H9 (cell line): ENCODE measurements around the gene ASTN2. TPM values are rescaled to one million over a fixed set of nuclear protein-coding genes. Genes with fewer than 3 reads are reported as not detected.

Experiments used
- DNase-seq: peaks from one replicate; pipeline ENCODE4 v3.0.0-alpha.2; 2017
- H2AFZ ChIP-seq: one replicate; pipeline ENCODE4 v1.6.1; 2013; ENCODE audit warnings: mild to moderate bottlenecking, low read length, control low read depth, moderate library complexity
- H2AK5ac ChIP-seq: 2 replicates; pipeline ENCODE4 v1.6.1; 2013; ENCODE audit warnings: low read length, control low read depth, mixed read lengths; ENCODE audit not compliant: insufficient read length
- H2BK120ac ChIP-seq: one replicate; pipeline ENCODE4 v1.6.1; 2013; ENCODE audit warnings: low read depth, mild to moderate bottlenecking, low read length, control low read depth, inconsistent platforms; ENCODE audit not compliant: poor library complexity, severe bottlenecking
- H2BK12ac ChIP-seq: 2 replicates; pipeline ENCODE4 v1.6.1; 2013; ENCODE audit warnings: low read length, control low read depth, mixed read lengths, low read depth; ENCODE audit not compliant: insufficient read length
- H2BK15ac ChIP-seq: 2 replicates; pipeline ENCODE4 v1.6.1; 2013; ENCODE audit warnings: low read depth, low read length, control low read depth
- H2BK20ac ChIP-seq: one replicate; pipeline ENCODE4 v1.6.1; 2013; ENCODE audit warnings: low read depth, mild to moderate bottlenecking, low read length, control low read depth, inconsistent platforms; ENCODE audit not compliant: poor library complexity, severe bottlenecking
- H2BK5ac ChIP-seq: 2 replicates; pipeline ENCODE4 v1.6.1; 2013; ENCODE audit warnings: low read length, control low read depth, mixed read lengths; ENCODE audit not compliant: insufficient read length
- H3K14ac ChIP-seq: 2 replicates; pipeline ENCODE4 v1.6.1; 2013; ENCODE audit warnings: low read length, control low read depth; ENCODE audit not compliant: insufficient read depth
- H3K18ac ChIP-seq: 2 replicates; pipeline ENCODE4 v1.6.1; 2013; ENCODE audit warnings: low read depth, mild to moderate bottlenecking, mixed read lengths, low read length, control low read depth; ENCODE audit not compliant: insufficient read length
- H3K23ac ChIP-seq: 2 replicates; pipeline ENCODE4 v1.6.1; 2013; ENCODE audit warnings: low read length, control low read depth, mixed read lengths, low read depth; ENCODE audit not compliant: insufficient read length
- H3K23me2 ChIP-seq: 2 replicates; pipeline ENCODE4 v1.6.1; 2013; ENCODE audit warnings: low read depth, mild to moderate bottlenecking, mixed read lengths, low read length, control low read depth; ENCODE audit not compliant: insufficient read length, poor library complexity, severe bottlenecking
- H3K27ac ChIP-seq: 2 replicates; pipeline ENCODE4 v1.5.1; 2013; ENCODE audit warnings: low read length, control low read depth, mixed read lengths, low read depth; ENCODE audit not compliant: insufficient read length
- H3K27me3 ChIP-seq: 2 replicates; pipeline ENCODE4 v1.6.1; 2013; ENCODE audit warnings: low read length, control low read depth, inconsistent platforms; ENCODE audit not compliant: insufficient read depth
- H3K4ac ChIP-seq: 2 replicates; pipeline ENCODE4 v1.6.1; 2013; ENCODE audit warnings: low read depth, mild to moderate bottlenecking, control low read depth, inconsistent platforms, low read length, moderate library complexity
- H3K4me1 ChIP-seq: 2 replicates; pipeline ENCODE4 v1.6.1; 2013; ENCODE audit warnings: low read length, control low read depth, inconsistent platforms; ENCODE audit not compliant: insufficient read depth
- H3K4me2 ChIP-seq: 2 replicates; pipeline ENCODE4 v1.6.1; 2013; ENCODE audit warnings: low read length, control low read depth, mixed read lengths; ENCODE audit not compliant: insufficient read length, insufficient read depth
- H3K56ac ChIP-seq: 2 replicates; pipeline ENCODE4 v1.6.1; 2013; ENCODE audit warnings: low read depth, mild to moderate bottlenecking, mixed read lengths, low read length, control low read depth; ENCODE audit not compliant: insufficient read length
- H3K79me1 ChIP-seq: 2 replicates; pipeline ENCODE4 v1.6.1; 2013; ENCODE audit warnings: low read depth, mild to moderate bottlenecking, moderate library complexity, low read length, control low read depth, inconsistent platforms; ENCODE audit not compliant: insufficient read depth, poor library complexity, severe bottlenecking
- H3K79me2 ChIP-seq: 2 replicates; pipeline ENCODE4 v1.6.1; 2013; ENCODE audit warnings: low read length, control low read depth, inconsistent platforms; ENCODE audit not compliant: insufficient read depth
- H3K9ac ChIP-seq: 2 replicates; pipeline ENCODE4 v1.6.1; 2013; ENCODE audit warnings: low read length, control low read depth, mixed read lengths; ENCODE audit not compliant: insufficient read length; ENCODE audit errors: extremely low read depth
- H3K9me3 ChIP-seq: one replicate; pipeline ENCODE4 v1.6.1; 2013; ENCODE audit warnings: low read depth, low read length, inconsistent platforms; ENCODE audit not compliant: control insufficient read depth
- H3T11ph ChIP-seq: one replicate; pipeline ENCODE4 v1.6.1; 2013; ENCODE audit warnings: mild to moderate bottlenecking, low read length, control low read depth, inconsistent platforms
- H4K20me1 ChIP-seq: one replicate; pipeline ENCODE4 v1.6.1; 2013; ENCODE audit not compliant: control insufficient read depth, insufficient read length, insufficient read depth
- H4K5ac ChIP-seq: 2 replicates; pipeline ENCODE4 v1.6.1; 2013; ENCODE audit warnings: low read depth, mild to moderate bottlenecking, mixed read lengths, low read length, control low read depth; ENCODE audit not compliant: insufficient read length
- H4K8ac ChIP-seq: replicated peaks from 2 replicates; pipeline ENCODE4 v1.6.1; 2013; ENCODE audit warnings: low read length, control low read depth, mixed read lengths, low read depth; ENCODE audit not compliant: insufficient read length
- H4K91ac ChIP-seq: 2 replicates; pipeline ENCODE4 v1.6.1; 2013; ENCODE audit warnings: low read depth, mild to moderate bottlenecking, moderate library complexity, mixed read lengths, low read length, control low read depth; ENCODE audit not compliant: insufficient read length
- H3K27ac Mint-ChIP-seq, 3 experiments: 2 replicates in 2 of 3; 3 replicates in 1 of 3; pipeline ENCODE4 v1.8.0; 2020 to 2021; ENCODE audit warnings: mixed read lengths in 3 of 3, mild to moderate bottlenecking in 1 of 3, moderate library complexity in 1 of 3
- H3K27me3 Mint-ChIP-seq: 2 replicates; pipeline ENCODE4 v1.8.0; 2021; ENCODE audit warnings: low read depth, mild to moderate bottlenecking, moderate library complexity, mixed read lengths
- H3K36me3 Mint-ChIP-seq, 3 experiments: 2 replicates in 2 of 3; 3 replicates in 1 of 3; pipeline ENCODE4 v1.8.0; 2020 to 2021; ENCODE audit warnings: low read depth in 3 of 3, mixed read lengths in 3 of 3; ENCODE audit not compliant: insufficient read depth in 1 of 3
- H3K4me1 Mint-ChIP-seq, 2 experiments: 2 replicates each; pipeline ENCODE4 v1.8.0; 2020; ENCODE audit warnings: mixed read lengths in 2 of 2
- H3K4me3 Mint-ChIP-seq, 2 experiments: 2 replicates in 1 of 2; 3 replicates in 1 of 2; pipeline ENCODE4 v1.8.0; 2020 to 2021; ENCODE audit warnings: mild to moderate bottlenecking in 2 of 2, mixed read lengths in 2 of 2, moderate library complexity in 1 of 2
- H3K9me3 Mint-ChIP-seq, 2 experiments: 2 replicates in 1 of 2; 3 replicates in 1 of 2; pipeline ENCODE4 v1.8.0; 2020; ENCODE audit warnings: mild to moderate bottlenecking in 2 of 2, mixed read lengths in 2 of 2, moderate library complexity in 1 of 2
- WGBS: extraction: QIAGEN DNeasy Blood & Tissue Kit; methylation state at CpG from one replicate; pipeline ENCODE4 v1.1.7; 2013; ENCODE audit warnings: missing lambda C conversion rate, low lambda C conversion rate, mixed read lengths; ENCODE audit not compliant: insufficient read length; ENCODE audit errors: extremely low coverage; 5-methylcytosine and 5-hydroxymethylcytosine counted together
- total RNA-seq: library from RNA; stranded (reverse); gene quantifications from 2 replicates; pipeline ENCODE4 v1.2.1, GENCODE V29; 2021
- TF ChIP-seq, protein P1 (sequence below): fragments of 200-600 bp; sonication (generic); conservative IDR thresholded peaks from 3 replicates; pipeline ENCODE4 v1.8.0; 2021; ENCODE audit warnings: antibody characterized with exemption, mild to moderate bottlenecking

ASTN2 gene
- total RNA-seq, 1 experiment from 2014 or later = 9.7 TPM

DNA sequence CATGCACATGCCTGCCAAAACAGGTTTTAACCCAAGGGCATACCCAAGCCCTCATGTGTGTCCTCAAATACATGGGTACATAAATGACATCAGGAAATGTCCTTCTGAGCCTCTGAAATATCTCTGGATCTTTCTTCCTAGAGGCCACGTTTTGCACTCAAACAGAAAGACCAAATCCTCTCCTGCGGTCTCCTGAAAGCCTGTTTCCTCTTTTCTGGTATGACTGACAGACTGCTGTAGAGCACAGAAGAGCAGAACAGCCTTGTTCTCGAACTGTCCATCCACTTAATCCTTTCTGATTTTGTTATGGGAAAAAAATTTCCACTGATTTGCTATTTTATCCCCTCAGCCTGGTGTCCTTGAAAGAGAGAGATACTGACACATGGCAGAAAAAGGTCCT, 107.2 kb downstream of the ASTN2 start:
- TF ChIP-seq, protein P1, sequence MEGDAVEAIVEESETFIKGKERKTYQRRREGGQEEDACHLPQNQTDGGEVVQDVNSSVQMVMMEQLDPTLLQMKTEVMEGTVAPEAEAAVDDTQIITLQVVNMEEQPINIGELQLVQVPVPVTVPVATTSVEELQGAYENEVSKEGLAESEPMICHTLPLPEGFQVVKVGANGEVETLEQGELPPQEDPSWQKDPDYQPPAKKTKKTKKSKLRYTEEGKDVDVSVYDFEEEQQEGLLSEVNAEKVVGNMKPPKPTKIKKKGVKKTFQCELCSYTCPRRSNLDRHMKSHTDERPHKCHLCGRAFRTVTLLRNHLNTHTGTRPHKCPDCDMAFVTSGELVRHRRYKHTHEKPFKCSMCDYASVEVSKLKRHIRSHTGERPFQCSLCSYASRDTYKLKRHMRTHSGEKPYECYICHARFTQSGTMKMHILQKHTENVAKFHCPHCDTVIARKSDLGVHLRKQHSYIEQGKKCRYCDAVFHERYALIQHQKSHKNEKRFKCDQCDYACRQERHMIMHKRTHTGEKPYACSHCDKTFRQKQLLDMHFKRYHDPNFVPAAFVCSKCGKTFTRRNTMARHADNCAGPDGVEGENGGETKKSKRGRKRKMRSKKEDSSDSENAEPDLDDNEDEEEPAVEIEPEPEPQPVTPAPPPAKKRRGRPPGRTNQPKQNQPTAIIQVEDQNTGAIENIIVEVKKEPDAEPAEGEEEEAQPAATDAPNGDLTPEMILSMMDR = no peak
- H3K27me3 Mint-ChIP-seq = peaks cover 2% of the 10 kb centered on the region; the same call in 1 of the 2 replicates
- H3K9me3 Mint-ChIP-seq = no peaks in the 10 kb centered on the region

More for the DNA sequence above, 107.2 kb downstream of the ASTN2 start:
- Mint-ChIP-seq H3K4me3 (no peak overlapping the region), H3K4me1 (no peaks in the 10 kb centered on the region), H3K27ac (no peak overlapping the region), H3K36me3 (no peaks in the 10 kb centered on the region)
- Histone ChIP-seq H3K14ac (no peak overlapping the region), H3K27me3 (no peaks in the 10 kb centered on the region), H4K5ac (no peak overlapping the region), H3K4me2 (no peak overlapping the region), H3K79me1 (no peaks in the 10 kb centered on the region), H3K23me2 (no peaks in the 10 kb centered on the region), H3K27ac (no peak overlapping the region), H4K8ac (no peak overlapping the region), H2BK20ac (no peak overlapping the region), H3K18ac (no peak overlapping the region), H4K20me1 (no peaks in the 10 kb centered on the region), H3K9ac (no peak overlapping the region), H3K79me2 (no peaks in the 10 kb centered on the region), H3K4me1 (no peaks in the 10 kb centered on the region), H3K9me3 (no peaks in the 10 kb centered on the region), H3T11ph (no peak overlapping the region), H2AFZ (no peak overlapping the region), H4K91ac (no peak overlapping the region), H3K56ac (no peak overlapping the region), H3K23ac (no peak overlapping the region), H2BK120ac (no peak overlapping the region), H2AK5ac (no peak overlapping the region), H2BK15ac (no peak overlapping the region), H2BK12ac (no peak overlapping the region), H2BK5ac (no peak overlapping the region), H3K4ac (no peak overlapping the region)
- DNase-seq = no peak
- no CpG with 5 or more reads among the region's 3 CpGs for WGBS
